Measurements from ENCODE around the gene FARS2.
"Not testable (repeated sequence)": the region's sequence is repeated elsewhere in the genome, so short reads cannot be mapped to it uniquely, and the experiment has no call there.

The FARS2 gene

GRCh38 chr6:5772408-5773120, 511.3 kb downstream of the FARS2 start:
- DNase-seq (ENCODE audit: low read depth in 1 of 2, low spot score in 1 of 2) = no peak

- no peak for DNase-seq (ENCODE audit: low read depth in 1 of 2, low spot score in 1 of 2)
Observed at GRCh38 chr6:5776104-5776503, 514.8 kb downstream of the FARS2 start.

- DNase-seq (ENCODE audit: low read depth in 1 of 2, low spot score in 1 of 2) = no peak
Observed at GRCh38 chr6:5776706-5777390, 515.5 kb downstream of the FARS2 start.

GRCh38 chr6:5778317-5778857, 517.1 kb downstream of the FARS2 start:
- DNase-seq (ENCODE audit: low read depth in 1 of 2, low spot score in 1 of 2) = no peak

GRCh38 chr6:5778906-5779305, 517.6 kb downstream of the FARS2 start:
- no peak for DNase-seq (ENCODE audit: low read depth in 1 of 2, low spot score in 1 of 2)

- DNase-seq (ENCODE audit: low read depth in 1 of 2, low spot score in 1 of 2) = no peak
Observed at GRCh38 chr6:5781019-5781418, 519.7 kb downstream of the FARS2 start.

GRCh38 chr6:5781966-5782556, 520.7 kb downstream of the FARS2 start:
- DNase-seq (ENCODE audit: low read depth in 1 of 2, low spot score in 1 of 2) = no peak

GRCh38 chr6:5782783-5783547, 521.7 kb downstream of the FARS2 start:
- no peak for DNase-seq (ENCODE audit: low read depth in 1 of 2, low spot score in 1 of 2)

- no peak for DNase-seq (ENCODE audit: low read depth in 1 of 2, low spot score in 1 of 2)
Observed at GRCh38 chr6:5783584-5784089, 522.3 kb downstream of the FARS2 start.

- DNase-seq (ENCODE audit: low read depth in 1 of 2, low spot score in 1 of 2) = no peak
Observed at GRCh38 chr6:5785249-5785648, 523.9 kb downstream of the FARS2 start.

GRCh38 chr6:5786321-5786968, 525.1 kb downstream of the FARS2 start:
- DNase-seq (ENCODE audit: low read depth in 1 of 2, low spot score in 1 of 2) = no peak

- DNase-seq (ENCODE audit: low read depth in 1 of 2, low spot score in 1 of 2) = no peak
Observed at GRCh38 chr6:5786969-5787720, 525.8 kb downstream of the FARS2 start.

GRCh38 chr6:5789426-5789825, 528.1 kb downstream of the FARS2 start:
- not testable (repeated sequence) for DNase-seq (ENCODE audit: low read depth in 1 of 2, low spot score in 1 of 2)

- not testable (repeated sequence) for DNase-seq (ENCODE audit: low read depth in 1 of 2, low spot score in 1 of 2)
Observed at GRCh38 chr6:5796555-5796954, 535.2 kb downstream of the FARS2 start.

GRCh38 chr6:5806406-5806805, 545.1 kb downstream of the FARS2 start:
- not testable (repeated sequence) for DNase-seq (ENCODE audit: low read depth in 1 of 2, low spot score in 1 of 2)

GRCh38 chr6:5809450-5809849, 548.1 kb downstream of the FARS2 start:
- DNase-seq (ENCODE audit: low read depth in 1 of 2, low spot score in 1 of 2) = no peak

- DNase-seq (ENCODE audit: low read depth in 1 of 2, low spot score in 1 of 2) = no peak
Observed at GRCh38 chr6:5811997-5812396, 550.7 kb downstream of the FARS2 start.

GRCh38 chr6:5813625-5814027, 552.3 kb downstream of the FARS2 start:
- DNase-seq (ENCODE audit: low read depth in 1 of 2, low spot score in 1 of 2) = no peak

- DNase-seq (ENCODE audit: low read depth in 1 of 2, low spot score in 1 of 2) = no peak
Observed at GRCh38 chr6:5814116-5814515, 552.8 kb downstream of the FARS2 start.

- DNase-seq (ENCODE audit: low read depth in 1 of 2, low spot score in 1 of 2) = no peak
Observed at GRCh38 chr6:5814901-5815300, 553.6 kb downstream of the FARS2 start.
